SU-DHL-6 (cell line): Measurements from ENCODE around the gene CSTB.

Source experiments
- CTCF ChIP-seq: fragments of 200-600 bp; sonication (generic); IDR thresholded peaks from one replicate; pipeline ENCODE4 v1.5.1; 2017; ENCODE audit warnings: antibody characterized with exemption, mild to moderate bottlenecking, low read length, moderate library complexity; ENCODE audit not compliant: insufficient read depth, poor library complexity, severe bottlenecking
- EZH2phosphoT487 ChIP-seq: fragments of 200-600 bp; sonication (generic), shearing (Covaris generic); conservative IDR thresholded peaks from 2 replicates; pipeline ENCODE4 v1.6.1; 2018; ENCODE audit warnings: mild to moderate bottlenecking, antibody characterized with exemption, low read length, moderate library complexity, mixed read lengths

- TF ChIP-seq CTCF = no peak
- TF ChIP-seq EZH2phosphoT487 = no peak
Measured at GRCh38 chr21:43768868-43769167, 7.3 kb downstream of the CSTB start.
